IPS-NIHi7 (cell line): Measurements from ENCODE around the gene TWIST1.

ENCODE experiments used
- DNase-seq: peaks from one replicate; pipeline ENCODE4 v3.0.0; 2012; ENCODE audit warnings: mixed read lengths; ENCODE audit errors: extremely low spot score

The TWIST1 gene

DNA sequence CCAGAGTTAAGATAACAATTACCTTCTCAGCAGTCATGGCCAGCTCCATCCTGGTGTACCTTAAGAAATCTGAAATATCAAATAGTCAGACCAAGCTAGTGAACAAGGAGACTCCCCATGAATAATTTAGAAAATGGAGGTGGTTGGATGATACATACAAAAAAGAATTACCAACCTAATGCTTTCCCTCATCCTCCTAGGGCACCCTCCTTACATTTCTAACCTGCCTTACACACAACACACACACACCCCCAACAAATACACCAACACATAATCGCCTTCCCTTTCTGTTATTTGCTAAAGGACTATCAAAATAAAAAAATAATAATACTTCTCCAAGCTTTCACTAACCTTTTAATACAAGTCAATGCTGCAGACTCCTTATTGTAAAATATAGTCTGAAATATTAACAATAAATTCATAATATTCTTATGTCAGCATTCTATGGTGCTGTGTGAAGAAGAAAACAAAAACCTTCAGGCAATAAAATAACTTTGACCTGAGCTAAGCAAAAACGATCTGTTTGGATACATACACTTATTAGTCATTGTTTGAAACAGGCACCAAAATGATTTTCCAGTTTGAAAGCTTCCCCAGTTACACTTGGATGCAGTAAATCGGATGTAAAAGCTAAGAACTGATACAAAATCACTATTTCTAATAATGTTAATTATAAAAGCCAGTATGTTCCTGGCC lies 3.4 kb downstream of the TWIST1 start:
- no peak for DNase-seq

GRCh38 chr7:19113002-19113350 lies 4.5 kb downstream of the TWIST1 start:
- no peak for DNase-seq

DNA sequence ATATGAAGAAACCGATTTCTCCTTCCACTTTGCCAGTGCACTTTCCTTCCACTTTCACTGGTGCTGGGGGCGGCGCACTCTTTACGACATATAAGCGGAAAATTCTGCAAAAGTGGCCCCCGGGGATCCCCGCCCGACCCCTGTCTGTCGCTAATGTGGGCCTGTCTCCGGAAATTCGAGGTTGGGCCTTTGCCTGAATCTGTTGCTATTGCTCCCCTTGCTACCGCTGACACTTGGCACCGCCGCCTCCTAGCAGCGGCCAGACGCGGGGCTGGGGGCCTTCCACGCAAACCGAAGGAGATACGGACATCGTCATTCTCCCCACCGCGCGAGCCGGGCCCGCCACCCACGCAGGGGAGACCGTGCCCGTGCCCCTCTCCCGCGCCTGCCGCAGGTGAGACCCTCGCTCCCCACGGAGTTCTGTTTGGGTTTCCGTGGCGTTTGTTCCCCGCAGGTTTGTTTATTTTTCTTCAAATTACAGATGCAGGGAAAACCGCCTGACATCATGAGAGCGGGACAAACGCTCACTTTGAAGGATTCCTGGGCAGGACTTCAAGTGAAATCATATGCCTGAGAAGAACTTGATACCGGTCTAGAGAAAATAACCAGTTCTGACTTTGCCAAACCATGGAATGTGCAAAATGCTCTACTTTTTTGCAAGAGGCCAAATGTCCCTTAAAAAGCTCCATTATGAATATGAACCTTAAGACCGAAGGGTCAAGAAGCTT lies 5.0 kb downstream of the TWIST1 start:
- no peak for DNase-seq

- DNase-seq, result no peak
Measured at GRCh38 chr7:19111474-19112273, 5.8 kb downstream of the TWIST1 start.

DNA sequence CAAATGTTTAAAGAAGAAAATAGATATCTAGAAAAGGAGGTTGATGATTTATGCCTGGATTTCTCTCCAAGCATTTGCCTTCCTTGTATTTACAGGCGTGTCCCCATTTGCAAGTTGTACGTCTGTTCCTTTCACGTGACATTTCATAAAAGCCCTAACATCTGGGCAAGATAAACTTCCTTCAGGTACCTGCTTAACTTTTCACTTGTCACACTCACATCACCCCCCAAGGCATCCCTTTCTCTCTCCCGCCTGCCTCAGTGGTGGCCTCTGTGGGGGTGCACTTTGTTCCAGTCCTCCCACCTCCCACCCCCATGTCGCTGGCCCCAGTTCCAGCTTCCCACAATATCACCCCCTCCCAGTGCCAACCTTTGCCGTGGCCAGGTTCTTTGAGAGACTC lies 6.7 kb downstream of the TWIST1 start:
- no peak for DNase-seq

DNA sequence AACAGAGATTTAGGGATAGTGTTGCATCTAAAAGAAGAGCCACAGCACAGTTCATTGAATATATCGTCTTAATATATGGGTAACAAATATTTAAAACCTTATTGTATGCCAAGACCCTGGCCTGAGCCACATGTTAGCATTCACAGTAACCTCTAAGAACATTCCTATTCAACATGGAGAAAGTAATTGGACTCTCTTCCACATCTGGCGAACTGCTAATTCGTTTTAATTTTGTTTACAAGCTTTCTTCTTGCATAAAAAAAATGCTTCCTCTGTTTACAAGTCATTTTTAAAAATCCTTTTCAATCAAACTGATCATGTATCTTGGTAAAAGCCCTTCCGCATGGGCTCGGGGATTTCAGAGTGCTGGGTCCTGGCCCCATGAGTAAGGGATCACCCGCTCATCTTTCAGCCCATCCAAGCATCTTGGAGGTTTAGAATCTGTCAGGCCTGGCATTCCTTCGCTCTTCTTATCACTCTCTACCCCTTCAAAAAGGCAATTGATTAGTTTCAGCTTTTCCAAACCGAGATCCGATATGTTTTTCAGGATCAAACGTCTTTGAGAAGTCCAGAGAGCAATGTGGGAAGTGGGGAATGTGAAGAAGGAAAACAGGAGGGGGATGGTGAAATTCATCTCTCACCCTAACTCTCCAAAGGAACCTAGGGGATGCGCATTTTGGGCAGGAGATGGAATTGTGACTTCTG lies 7.3 kb downstream of the TWIST1 start:
- no peak for DNase-seq

DNA sequence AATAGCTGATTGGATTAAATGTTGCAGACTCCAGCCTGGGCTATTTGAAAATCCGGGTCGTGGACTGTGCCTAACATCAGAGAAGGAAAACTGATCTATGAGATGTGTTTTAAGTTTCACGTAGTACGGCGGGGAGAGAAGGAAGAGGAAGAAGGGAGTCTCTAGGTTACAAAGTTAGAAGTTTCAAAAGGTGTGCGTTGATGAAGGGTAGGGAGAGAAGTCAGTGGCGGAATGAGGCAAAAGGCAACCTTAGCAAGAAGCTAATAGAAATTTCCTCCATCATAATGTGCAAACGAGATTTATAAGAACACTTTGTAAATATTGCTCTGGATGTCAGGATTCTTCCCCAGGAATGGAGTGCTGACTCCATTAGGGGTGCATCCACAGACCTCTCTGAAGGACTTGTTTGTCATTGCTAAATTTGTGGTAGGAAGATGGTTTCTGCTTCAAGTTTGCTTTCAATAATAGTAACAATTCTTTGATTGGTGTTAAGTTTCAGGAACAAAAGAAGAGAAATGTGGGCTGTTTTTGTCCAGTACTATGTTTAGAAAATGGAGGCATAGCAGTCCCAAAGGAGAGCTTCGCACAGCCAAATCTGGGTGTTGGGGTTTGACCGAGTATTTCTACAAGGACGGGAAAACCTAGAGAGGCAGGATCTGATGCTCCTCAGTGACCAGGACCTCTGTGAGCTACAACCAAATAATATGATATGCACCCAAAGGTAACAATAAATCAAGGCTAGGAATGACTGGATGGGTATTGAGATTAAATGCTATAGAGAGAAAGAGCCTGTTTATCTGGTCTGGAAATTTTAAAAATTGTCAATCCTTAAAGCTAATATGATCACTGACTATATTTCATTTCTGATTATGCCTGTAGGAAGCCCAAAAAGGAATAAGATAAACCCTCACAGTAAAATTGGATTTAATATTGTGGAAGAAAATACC lies 8.2 kb downstream of the TWIST1 start:
- no peak for DNase-seq

GRCh38 chr7:19107356-19108146 lies 9.9 kb downstream of the TWIST1 start:
- DNase-seq, result no peak

GRCh38 chr7:19107081-19107355 lies 10.4 kb downstream of the TWIST1 start:
- no peak for DNase-seq

DNA sequence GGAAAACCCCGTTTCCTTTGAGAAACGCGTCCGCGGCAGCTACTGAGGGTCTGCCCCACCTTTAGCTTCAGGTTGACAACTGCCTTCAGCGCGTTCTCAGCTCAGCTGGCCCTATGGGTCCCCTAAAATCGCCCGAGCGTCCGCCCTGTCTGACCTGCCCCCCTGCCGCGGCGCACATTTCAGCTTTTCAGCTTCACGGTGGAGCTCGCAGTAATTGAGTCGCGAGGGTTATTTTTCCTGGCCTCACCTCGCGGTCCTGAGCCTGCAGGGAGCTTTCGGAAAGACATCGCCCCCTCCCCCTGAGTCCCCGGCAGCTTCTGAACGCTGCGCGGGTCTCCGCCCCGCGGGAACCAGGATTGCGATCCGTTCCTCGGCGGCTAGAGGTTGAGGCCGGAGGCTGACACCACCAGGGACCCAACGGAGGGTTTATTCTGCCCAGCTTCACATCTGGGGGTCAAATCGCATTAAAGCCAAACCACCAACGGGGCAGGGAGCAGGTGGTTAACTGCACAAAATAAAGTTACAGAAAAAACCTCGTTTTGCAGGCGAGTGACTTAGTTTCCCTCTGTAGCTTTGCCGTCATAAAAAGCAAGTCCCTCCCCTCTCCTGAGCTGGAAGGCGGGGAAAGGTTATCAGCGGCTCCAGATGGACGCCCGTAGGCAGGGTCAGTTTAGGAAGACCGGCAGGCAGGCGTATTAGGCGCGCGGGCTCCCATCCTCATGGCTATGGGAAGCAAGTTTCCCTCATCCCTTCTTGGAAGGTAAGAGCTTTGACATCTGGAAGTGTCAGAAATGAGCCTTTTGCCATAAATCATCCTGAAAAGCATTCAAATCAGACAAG lies 11.0 kb downstream of the TWIST1 start:
- no peak for DNase-seq

- DNase-seq, result no peak
Measured at GRCh38 chr7:19105546-19105945, 11.9 kb downstream of the TWIST1 start.

- no peak for DNase-seq
Measured at GRCh38 chr7:19104811-19105210, 12.6 kb downstream of the TWIST1 start.

GRCh38 chr7:19102884-19103283 lies 14.6 kb downstream of the TWIST1 start:
- DNase-seq, result no peak

DNA sequence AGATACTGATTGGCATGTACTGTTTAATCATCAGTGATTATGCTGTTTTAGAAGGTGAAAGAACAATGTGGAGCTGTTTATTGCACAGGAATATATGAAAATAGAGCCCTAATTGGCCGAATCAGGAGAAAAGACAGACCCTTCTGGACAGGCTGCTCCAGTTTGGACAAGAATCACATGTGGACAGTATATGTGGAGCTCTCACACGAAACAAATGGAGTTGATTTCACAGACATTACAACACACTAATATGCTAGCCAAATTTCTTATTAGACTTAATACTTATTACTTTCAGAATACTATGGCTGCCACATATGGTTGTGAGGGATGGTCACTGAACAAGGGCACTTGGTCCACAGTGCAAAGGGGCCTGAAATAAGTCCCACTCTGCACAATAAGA lies 15.5 kb downstream of the TWIST1 start:
- DNase-seq, result no peak

- DNase-seq, result no peak
Measured at GRCh38 chr7:19101472-19101871, 16.0 kb downstream of the TWIST1 start.

GRCh38 chr7:19099924-19100323 lies 17.5 kb downstream of the TWIST1 start:
- DNase-seq, result no peak

- DNase-seq, result no peak
Measured at GRCh38 chr7:19099194-19099593, 18.2 kb downstream of the TWIST1 start.

DNA sequence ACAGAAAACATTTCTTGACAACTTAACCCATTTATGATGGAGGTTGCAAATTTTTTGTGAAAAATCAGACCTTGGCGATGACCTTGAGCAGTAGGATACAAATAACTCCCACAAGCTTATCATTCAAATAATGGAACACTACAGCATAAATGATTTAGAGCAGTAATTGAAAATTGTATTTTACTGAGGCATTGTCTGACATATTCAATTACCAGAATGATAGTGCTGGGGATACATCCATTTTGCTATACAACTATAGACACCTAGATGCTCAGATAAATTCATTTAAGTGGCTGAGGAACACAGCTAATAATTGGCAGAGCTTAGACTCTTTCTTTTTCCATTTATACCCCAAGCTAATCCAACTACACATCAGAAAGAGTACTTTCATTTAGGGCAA lies 18.9 kb downstream of the TWIST1 start:
- no peak for DNase-seq
